H1 (cell line): ENCODE measurements around the gene MID1. TPM values are rescaled to one million over a fixed set of nuclear protein-coding genes. Genes with fewer than 3 reads are reported as not detected.

Experiments used
- CTCF ChIA-PET: fragments of 300-600 bp; sonication (Branson Sonifier 250); formaldehyde crosslinking; loops from one replicate; lab custom pipeline; 2021; ENCODE audit not compliant: partially characterized antibody; lab: Charles Lee
- POLR2A ChIA-PET: fragments of 300-600 bp; sonication (Branson Sonifier 250); formaldehyde crosslinking; loops from one replicate; lab custom pipeline; 2021; ENCODE audit warnings: inconsistent platforms; ENCODE audit not compliant: partially characterized antibody; lab: Charles Lee
- DNase-seq, 2 experiments: peaks; one replicate each; pipeline versions ENCODE4 v3.0.0 to v3.0.0-alpha.2; 2010 to 2022; ENCODE audit warnings: low spot score in 2 of 2, low read depth in 1 of 2, mixed read lengths in 1 of 2
- FAIRE-seq: peaks from 2 replicates; lab custom pipeline; 2011; peaks lifted over from hg19 to GRCh38; lab: Jason Lieb, UNC
- H2AFZ ChIP-seq: 2 replicates; pipeline ENCODE4 v1.8.1; 2012; ENCODE audit warnings: low read length, inconsistent platforms
- H2AK5ac ChIP-seq: 2 replicates; pipeline ENCODE4 v1.6.1; 2013; ENCODE audit warnings: low read depth, low read length
- H2BK120ac ChIP-seq: replicated peaks from 2 replicates; pipeline ENCODE3; 2013; ENCODE audit warnings: low read depth, low read length, inconsistent platforms
- H2BK12ac ChIP-seq: 2 replicates; pipeline ENCODE4 v1.6.1; 2013; ENCODE audit warnings: low read depth, low read length
- H2BK15ac ChIP-seq: 2 replicates; pipeline ENCODE4 v1.6.1; 2013; ENCODE audit warnings: low read length
- H2BK20ac ChIP-seq: 2 replicates; pipeline ENCODE4 v1.6.1; 2013; ENCODE audit warnings: low read length
- H2BK5ac ChIP-seq: 2 replicates; pipeline ENCODE4 v1.6.1; 2013; ENCODE audit warnings: low read depth, low read length
- H3K14ac ChIP-seq: 2 replicates; pipeline ENCODE4 v1.6.1; 2013; ENCODE audit warnings: inconsistent platforms; ENCODE audit not compliant: insufficient read length
- H3K18ac ChIP-seq: 2 replicates; pipeline ENCODE4 v1.6.1; 2013; ENCODE audit warnings: low read length; ENCODE audit errors: extremely low read depth
- H3K23ac ChIP-seq: 2 replicates; pipeline ENCODE4 v1.6.1; 2013; ENCODE audit warnings: inconsistent platforms; ENCODE audit not compliant: insufficient read length
- H3K23me2 ChIP-seq: 2 replicates; pipeline ENCODE4 v1.6.1; 2013; ENCODE audit warnings: low read depth, low read length
- H3K27ac ChIP-seq: 2 replicates; pipeline ENCODE4 v1.6.1; 2011; ENCODE audit warnings: low read depth, low read length, inconsistent platforms
- H3K27me3 ChIP-seq, 4 experiments: replicated peaks in 1 of 4; 1 replicate in 1 of 4; 2 replicates in 3 of 4; pipeline versions ENCODE4 v1.6.1 to v1.8.1; 2011 to 2013; ENCODE audit warnings: low read length in 3 of 4, mild to moderate bottlenecking in 3 of 4, inconsistent platforms in 2 of 4, mixed read lengths in 2 of 4, moderate library complexity in 1 of 4; ENCODE audit not compliant: control insufficient read depth in 3 of 4, insufficient read depth in 3 of 4; ENCODE audit errors: extremely low read depth in 1 of 4
- H3K36me3 ChIP-seq, 4 experiments: 2 replicates each; pipeline versions ENCODE4 v1.6.1 to v1.8.1; 2011 to 2013; ENCODE audit warnings: mild to moderate bottlenecking in 4 of 4, low read length in 3 of 4, moderate library complexity in 2 of 4, control low read depth in 1 of 4, inconsistent platforms in 1 of 4; ENCODE audit not compliant: insufficient read depth in 4 of 4, control insufficient read depth in 2 of 4
- H3K4ac ChIP-seq: replicated peaks from 2 replicates; pipeline ENCODE3; 2013; ENCODE audit warnings: low read length, low read depth, mixed read lengths, inconsistent platforms; ENCODE audit not compliant: insufficient read length
- H3K4me1 ChIP-seq, 4 experiments: replicated peaks in 1 of 4; 1 replicate in 1 of 4; 2 replicates in 3 of 4; pipeline versions ENCODE4 v1.6.1 to v1.8.1; 2011 to 2013; ENCODE audit warnings: low read length in 3 of 4, inconsistent platforms in 2 of 4, mixed read lengths in 1 of 4; ENCODE audit not compliant: insufficient read depth in 4 of 4, control insufficient read depth in 3 of 4
- H3K4me2 ChIP-seq, 2 experiments: 2 replicates each; pipeline versions ENCODE4 v1.6.1 to v1.8.1; 2011 to 2013; ENCODE audit warnings: low read depth in 2 of 2, low read length in 2 of 2, control low read depth in 1 of 2, inconsistent platforms in 1 of 2, mild to moderate bottlenecking in 1 of 2; ENCODE audit not compliant: insufficient read depth in 1 of 2
- H3K4me3 ChIP-seq, 4 experiments: fragments of 200-600, 300-600 bp in 1 of 4; sonication (generic), shearing (Covaris generic), sonication (Bioruptor Twin) in 1 of 4; 2 replicates each; pipeline versions ENCODE4 v1.5.1 to v1.8.1; 2011 to 2016; ENCODE audit warnings: low read length in 4 of 4, low read depth in 3 of 4, control low read depth in 2 of 4, inconsistent platforms in 2 of 4, mild to moderate bottlenecking in 2 of 4, mixed read lengths in 1 of 4, moderate library complexity in 1 of 4; ENCODE audit not compliant: insufficient read depth in 2 of 4; ENCODE audit errors: extremely low read depth in 1 of 4
- H3K56ac ChIP-seq: replicated peaks from 2 replicates; pipeline ENCODE3; 2013; ENCODE audit warnings: low read depth, mild to moderate bottlenecking, mixed read lengths, low read length, inconsistent platforms; ENCODE audit not compliant: insufficient read length
- H3K79me1 ChIP-seq: 2 replicates; pipeline ENCODE4 v1.6.1; 2013; ENCODE audit warnings: low read depth, low read length, control low read depth
- H3K79me2 ChIP-seq, 2 experiments: 2 replicates each; pipeline versions ENCODE4 v1.6.1 to v1.8.1; 2012 to 2013; ENCODE audit warnings: low read length in 2 of 2, mild to moderate bottlenecking in 2 of 2, inconsistent platforms in 1 of 2; ENCODE audit not compliant: insufficient read depth in 2 of 2, control insufficient read depth in 1 of 2
- H3K9ac ChIP-seq, 4 experiments: replicated peaks in 1 of 4; 1 replicate in 1 of 4; 2 replicates in 3 of 4; pipeline versions ENCODE4 v1.6.1 to v1.8.1; 2011 to 2013; ENCODE audit warnings: low read depth in 3 of 4, low read length in 3 of 4, control low read depth in 2 of 4, mild to moderate bottlenecking in 2 of 4, moderate library complexity in 2 of 4, inconsistent platforms in 1 of 4; ENCODE audit errors: extremely low read depth in 1 of 4
- H3K9me3 ChIP-seq, 2 experiments: 2 replicates each; pipeline versions ENCODE4 v1.6.1 to v1.8.1; 2012 to 2013; ENCODE audit warnings: mild to moderate bottlenecking in 2 of 2, moderate library complexity in 2 of 2, control low read depth in 1 of 2, inconsistent platforms in 1 of 2, low read depth in 1 of 2, low read length in 1 of 2, mixed read lengths in 1 of 2; ENCODE audit not compliant: insufficient read depth in 2 of 2
- H4K20me1 ChIP-seq, 2 experiments: replicated peaks in 1 of 2; 2 replicates each; pipeline versions ENCODE3 to v1.8.1; 2011 to 2013; ENCODE audit warnings: inconsistent platforms in 2 of 2, low read length in 2 of 2, mild to moderate bottlenecking in 1 of 2; ENCODE audit not compliant: insufficient read depth in 2 of 2, control insufficient read depth in 1 of 2
- H4K5ac ChIP-seq: 2 replicates; pipeline ENCODE4 v1.6.1; 2013; ENCODE audit warnings: low read length, low read depth, mixed read lengths, inconsistent platforms; ENCODE audit not compliant: insufficient read length
- H4K8ac ChIP-seq: 2 replicates; pipeline ENCODE4 v1.8.0; 2013; ENCODE audit warnings: mild to moderate bottlenecking, moderate library complexity, low read length, inconsistent platforms; ENCODE audit not compliant: insufficient read depth; ENCODE audit errors: extremely low read depth
- H4K91ac ChIP-seq: replicated peaks from 2 replicates; pipeline ENCODE3; 2013; ENCODE audit warnings: low read length, mixed read lengths, inconsistent platforms; ENCODE audit not compliant: insufficient read length
- ATF2 ChIP-seq: IDR thresholded peaks from 2 replicates; pipeline ENCODE4 v1.6.1; 2012; ENCODE audit warnings: low read length, inconsistent platforms
- CREB1 ChIP-seq: IDR thresholded peaks from 2 replicates; pipeline ENCODE4 v1.6.1; 2012; ENCODE audit warnings: inconsistent platforms
- CTCF ChIP-seq, 3 experiments: IDR thresholded peaks; 1 replicate in 2 of 3; 2 replicates in 1 of 3; pipeline versions ENCODE4 v1.5.1 to v1.6.1; 2011; ENCODE audit warnings: low read length in 3 of 3, mild to moderate bottlenecking in 3 of 3, inconsistent platforms in 2 of 3, low read depth in 1 of 3, moderate library complexity in 1 of 3; ENCODE audit not compliant: insufficient read depth in 1 of 3; ENCODE audit errors: control extremely low read depth in 1 of 3
- MAFK ChIP-seq: IDR thresholded peaks from 2 replicates; pipeline ENCODE4 v1.6.1; 2012; ENCODE audit warnings: low read depth, mild to moderate bottlenecking, improper control_type of control experiment, low read length
- RAD21 ChIP-seq, 2 experiments: IDR thresholded peaks in 1 of 2; conservative IDR thresholded peaks in 1 of 2; 2 replicates each; pipeline ENCODE4 v1.6.1; 2011; ENCODE audit warnings: low read depth in 2 of 2, low read length in 2 of 2, improper control_type of control experiment in 1 of 2, inconsistent platforms in 1 of 2, mild to moderate bottlenecking in 1 of 2, moderate library complexity in 1 of 2
- TBP ChIP-seq: IDR thresholded peaks from 2 replicates; pipeline ENCODE4 v1.6.1; 2011; ENCODE audit warnings: low read depth, low read length, improper control_type of control experiment
- YY1 ChIP-seq: IDR thresholded peaks from 2 replicates; pipeline ENCODE4 v1.6.1; 2011; ENCODE audit warnings: low read depth, mild to moderate bottlenecking, low read length
- WGBS, 2 experiments: shearing (Covaris generic) in 1 of 2; methylation state at CpG; one replicate each; pipeline versions ENCODE4 v1.1.6 to v1.1.7; 2013 to 2015; ENCODE audit warnings: low lambda C conversion rate in 2 of 2, mixed read lengths in 2 of 2, inconsistent platforms in 1 of 2, low coverage in 1 of 2, missing lambda C conversion rate in 1 of 2; ENCODE audit not compliant: insufficient replicate concordance in 2 of 2, insufficient coverage in 1 of 2, insufficient read length in 1 of 2; ENCODE audit errors: extremely low coverage in 1 of 2, missing lambda C conversion rate in 1 of 2; 5-methylcytosine and 5-hydroxymethylcytosine counted together
- polyA plus RNA-seq, 7 experiments: library from polyadenylated mRNA; depleted of rRNA in 3 of 7; stranded (reverse) in 5 of 7; unstranded in 2 of 7; fragments of >200 nt in 5 of 7; fragments of 200-250 nt in 2 of 7; gene quantifications; 1 replicate in 5 of 7; 2 replicates in 1 of 7; 4 replicates in 1 of 7; pipeline versions ENCODE4 v1.2.1 to v1.2.3, GENCODE V29; 2011 to 2013; ENCODE audit warnings: missing spikeins in 2 of 7, mixed read lengths in 2 of 7
- total RNA-seq: library from RNA; stranded (reverse); fragmentation: NEBNext Ultra II Directional; extraction: Animal tissue kit (Norgen Biotek cat#: 25700); gene quantifications from 2 replicates; pipeline ENCODE4 v1.2.1, GENCODE V29; 2021

MID1 gene
- total and polyA plus RNA-seq, 2 of the 8 experiments (the other 6 are each of a cell fraction or from before 2014, with no cell fraction given), result 12.9 to 54.3 TPM

GRCh38 chrX:10591363-10592335 is 28.7 kb downstream of the MID1 start:
- no peak for FAIRE-seq
- Histone ChIP-seq H2AFZ (no peak overlapping the region), H4K8ac (no peak overlapping the region), H3K14ac (no peak overlapping the region), H3K4me3 (no peak overlapping the region), H3K4me1 (no peaks in the 10 kb centered on the region; a peak in 2 of 7 replicates), H3K79me1 (no peaks in the 10 kb centered on the region), H3K27ac (no peak overlapping the region), H2BK15ac (no peak overlapping the region), H3K23ac (no peak overlapping the region), H2AK5ac (no peak overlapping the region), H3K9me3 (no peaks in the 10 kb centered on the region), H3K18ac (no peak overlapping the region; the same call in 1 of the 2 replicates), H3K4ac (no peak overlapping the region), H3K4me2 (0 out of 4 replicates have a peak overlapping the region, but pooled peaks of 1 of the 2 experiments have one; percentile 2), H4K20me1 (no peaks in the 10 kb centered on the region), H3K36me3 (no peaks in the 10 kb centered on the region)
- CTCF ChIA-PET, result interaction anchor here (1.0 kb wide), 1 partner anchor 37 kb away, joined by 4 read pairs; no protein-coding TSS in a partner anchor
- TF ChIP-seq YY1, result no peak
- TF ChIP-seq CTCF (IDR thresholded peaks at IDR 0.05; ENCODE audit: control extremely low read depth in 1 of 3, insufficient read depth in 1 of 3, low read depth in 1 of 3, low read length in 3 of 3), result no peak
- TF ChIP-seq RAD21 (IDR thresholded peaks at IDR 0.05 in 1 of 2, conservative IDR thresholded peaks at IDR 0.05 in 1 of 2; ENCODE audit: low read depth in 2 of 2, low read length in 2 of 2), result no peak
- no peak for TF ChIP-seq MAFK
- no peak for TF ChIP-seq TBP
- TF ChIP-seq ATF2, result no peak
- TF ChIP-seq CREB1, result no peak
- TF ChIP-seq, all 59 proteins: peak for 0
- no peaks in the 10 kb centered on the region for H3K23me2 ChIP-seq
- no peak overlapping the region for H4K5ac ChIP-seq
- no peak overlapping the region for H2BK120ac ChIP-seq
- DNase-seq, result no peak
- no peak overlapping the region for H2BK12ac ChIP-seq
- no peak overlapping the region for H2BK20ac ChIP-seq
- H3K27me3 ChIP-seq, result no peaks in the 10 kb centered on the region
- no peak overlapping the region for H3K9ac ChIP-seq
- peaks cover 0 to 75% of the 10 kb centered on the region in 2 experiments; a peak in 2 of 4 replicates for H3K79me2 ChIP-seq
- no peak overlapping the region for H4K91ac ChIP-seq
- H3K56ac ChIP-seq, result no peak overlapping the region
- 80% methylated on average over 6 of the region's 11 CpGs; no CpG with 5 or more reads in 1 of the 2 experiments for WGBS, 2 experiments
- POLR2A ChIA-PET, result no interaction called here
- H2BK5ac ChIP-seq, result no peak overlapping the region
